Activated naive CD4-positive, alpha-beta T cell (primary cell): Measurements from ENCODE around the gene FOXL3.

ENCODE experiments used
- DNase-seq, 4 experiments: peaks; one replicate each; lab custom pipeline; 2025; lab: John Stamatoyannopoulos, UW

The FOXL3 gene

GRCh38 chr7:255038-255435 lies 34.9 kb upstream of the FOXL3 start:
- DNase-seq = no peak

- DNase-seq = no peak
These were observed 34.1 kb upstream of the FOXL3 start for GRCh38 chr7:255721-256361.

GRCh38 chr7:256461-256940 lies 33.5 kb upstream of the FOXL3 start:
- no peak for DNase-seq

- DNase-seq = no peak
These were observed 32.9 kb upstream of the FOXL3 start for GRCh38 chr7:256981-257646.

- DNase-seq = no peak
These were observed 32.4 kb upstream of the FOXL3 start for GRCh38 chr7:257647-257992.

- no peak for DNase-seq
These were observed 31.3 kb upstream of the FOXL3 start for GRCh38 chr7:258476-259190.

GRCh38 chr7:259191-259505 lies 30.8 kb upstream of the FOXL3 start:
- no peak for DNase-seq

- DNase-seq = no peak
These were observed 30.1 kb upstream of the FOXL3 start for GRCh38 chr7:259751-260405.

GRCh38 chr7:260441-261281 lies 29.3 kb upstream of the FOXL3 start:
- DNase-seq = no peak

GRCh38 chr7:261341-262250 lies 28.4 kb upstream of the FOXL3 start:
- DNase-seq = no peak

- no peak for DNase-seq
These were observed 27.8 kb upstream of the FOXL3 start for GRCh38 chr7:262251-262572.

- peak in 2 of 4 experiments; percentile 34 to 52 for DNase-seq
These were observed 27.2 kb upstream of the FOXL3 start for GRCh38 chr7:262631-263311.

GRCh38 chr7:263483-264351 lies 26.3 kb upstream of the FOXL3 start:
- peak; percentile 17 to 99 (median 72) for DNase-seq

GRCh38 chr7:264541-265191 lies 25.3 kb upstream of the FOXL3 start:
- DNase-seq = no peak

- DNase-seq = no peak
These were observed 24.6 kb upstream of the FOXL3 start for GRCh38 chr7:265192-265997.

- no peak for DNase-seq
These were observed 23.7 kb upstream of the FOXL3 start for GRCh38 chr7:265998-266850.
